ENCODE measurements around the gene SLC16A8.

Gene SLC16A8

GRCh38 chr22:38029370-38029769 is 54.6 kb downstream of the SLC16A8 start:
- DNase-seq (ENCODE audit: extremely low spot score) = no peak
- ChIA-PET POLR2A (no interaction called here), CTCF (interaction anchor here (1.5 to 3.7 kb wide), 2 partner anchors 23 kb away, joined by 3 to 14 read pairs; no protein-coding TSS in a partner anchor)
- TF ChIP-seq, protein P1, sequence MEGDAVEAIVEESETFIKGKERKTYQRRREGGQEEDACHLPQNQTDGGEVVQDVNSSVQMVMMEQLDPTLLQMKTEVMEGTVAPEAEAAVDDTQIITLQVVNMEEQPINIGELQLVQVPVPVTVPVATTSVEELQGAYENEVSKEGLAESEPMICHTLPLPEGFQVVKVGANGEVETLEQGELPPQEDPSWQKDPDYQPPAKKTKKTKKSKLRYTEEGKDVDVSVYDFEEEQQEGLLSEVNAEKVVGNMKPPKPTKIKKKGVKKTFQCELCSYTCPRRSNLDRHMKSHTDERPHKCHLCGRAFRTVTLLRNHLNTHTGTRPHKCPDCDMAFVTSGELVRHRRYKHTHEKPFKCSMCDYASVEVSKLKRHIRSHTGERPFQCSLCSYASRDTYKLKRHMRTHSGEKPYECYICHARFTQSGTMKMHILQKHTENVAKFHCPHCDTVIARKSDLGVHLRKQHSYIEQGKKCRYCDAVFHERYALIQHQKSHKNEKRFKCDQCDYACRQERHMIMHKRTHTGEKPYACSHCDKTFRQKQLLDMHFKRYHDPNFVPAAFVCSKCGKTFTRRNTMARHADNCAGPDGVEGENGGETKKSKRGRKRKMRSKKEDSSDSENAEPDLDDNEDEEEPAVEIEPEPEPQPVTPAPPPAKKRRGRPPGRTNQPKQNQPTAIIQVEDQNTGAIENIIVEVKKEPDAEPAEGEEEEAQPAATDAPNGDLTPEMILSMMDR (IDR thresholded peaks at IDR 0.05; ENCODE audit: control extremely low read depth, extremely low read depth, low read depth, missing control alignments) = no peak

GRCh38 chr22:38028344-38029130 is 55.4 kb downstream of the SLC16A8 start:
- CTCF ChIA-PET = interaction anchor here (1.5 kb wide), 1 partner anchor 24 kb away, joined by 3 read pairs; no protein-coding TSS in a partner anchor
- DNase-seq (ENCODE audit: extremely low spot score) = no peak
- TF ChIP-seq, protein P1 (IDR thresholded peaks at IDR 0.05; ENCODE audit: control extremely low read depth, extremely low read depth, low read depth, missing control alignments) = no peak
- POLR2A ChIA-PET = no interaction called here
